Left kidney (tissue), 8 donors: Measurements from ENCODE around the gene TUB. TPM values are rescaled to one million over a fixed set of nuclear protein-coding genes. Genes with fewer than 3 reads are reported as not detected.

Experiments
- DNase-seq: peaks from one replicate; pipeline ENCODE4 v3.0.0-alpha.2; 2013
- long read RNA-seq, 8 donors: transcript quantifications; one replicate each; lab custom pipeline, GENCODE V29; 2026
- polyA plus RNA-seq: library from polyadenylated mRNA; unstranded; fragments of 120-200 nt; gene quantifications from one replicate; pipeline ENCODE4 v1.2.1, GENCODE V29; 2013; ENCODE audit not compliant: insufficient read length

TUB gene
- 27.2 TPM for polyA plus RNA-seq
- long read RNA-seq, donor 1, partial matches to known transcripts: 0 of 7 reads
- long read RNA-seq, donor 1, other reads (novel, unspliced or antisense): 5 of 7 reads
- long read RNA-seq, donor 2, partial matches to known transcripts: 11 of 12 reads
- long read RNA-seq, donor 2, other reads (novel, unspliced or antisense): 0 of 12 reads
- long read RNA-seq, donor 3: 0 reads
- long read RNA-seq, donor 4: 0 reads
- long read RNA-seq, donor 5: 0 reads
- long read RNA-seq, donor 6, partial matches to known transcripts: 26 of 27 reads
- long read RNA-seq, donor 6, other reads (novel, unspliced or antisense): 0 of 27 reads
- long read RNA-seq, donor 7, partial matches to known transcripts: 17 of 18 reads
- long read RNA-seq, donor 7, other reads (novel, unspliced or antisense): 0 of 18 reads
- long read RNA-seq, donor 8, partial matches to known transcripts: 0 of 1 reads
- long read RNA-seq, donor 8, other reads (novel, unspliced or antisense): 0 of 1 reads

GRCh38 chr11:8080674-8081590 is at the start of gene TUB:
TUB (plus strand) TSS chr11:8081211; CDS start chr11:8081511, 300 bp downstream.
- DNase-seq: no peak

- no peak for DNase-seq
Observed at GRCh38 chr11:8031248-8032115, 49.5 kb upstream of the TUB start.

GRCh38 chr11:8032122-8032521 is 48.9 kb upstream of the TUB start:
- no peak for DNase-seq

- no peak for DNase-seq
Observed at GRCh38 chr11:8032576-8033304, 48.3 kb upstream of the TUB start.

GRCh38 chr11:8033305-8034105 is 47.5 kb upstream of the TUB start:
- peak; percentile 85 for DNase-seq

GRCh38 chr11:8034106-8034585 is 46.9 kb upstream of the TUB start:
- DNase-seq: no peak

GRCh38 chr11:8034604-8035190 is 46.3 kb upstream of the TUB start:
- no peak for DNase-seq

- DNase-seq: no peak
Observed at GRCh38 chr11:8035200-8035855, 45.7 kb upstream of the TUB start.

GRCh38 chr11:8036002-8036802 is 44.8 kb upstream of the TUB start:
- no peak for DNase-seq

GRCh38 chr11:8036986-8037385 is 44.0 kb upstream of the TUB start:
- DNase-seq: no peak

- DNase-seq: no peak
Observed at GRCh38 chr11:8038393-8038792, 42.6 kb upstream of the TUB start.

- DNase-seq: no peak
Observed at GRCh38 chr11:8038811-8039529, 42.0 kb upstream of the TUB start.

- DNase-seq: no peak
Observed at GRCh38 chr11:8039530-8040260, 41.3 kb upstream of the TUB start.

GRCh38 chr11:8040261-8040920 is 40.6 kb upstream of the TUB start:
- no peak for DNase-seq

GRCh38 chr11:8040921-8041285 is 40.1 kb upstream of the TUB start:
- DNase-seq: no peak

- DNase-seq: no peak
Observed at GRCh38 chr11:8041576-8041975, 39.4 kb upstream of the TUB start.
